CD8-positive, alpha-beta memory T cell (primary cell): ENCODE data around the gene EGFLAM. TPM values are rescaled to one million over a fixed set of nuclear protein-coding genes. Genes with fewer than 3 reads are reported as not detected.

Source experiments
- CTCF ChIA-PET: fragments of 350-600 bp; sonication (Branson Sonifier 250); formaldehyde crosslinking; loops from one replicate; lab custom pipeline; 2021; ENCODE audit warnings: antibody characterized with exemption; lab: Charles Lee
- POLR2A ChIA-PET: fragments of 350-600 bp; sonication (Branson Sonifier 250); formaldehyde crosslinking; loops from one replicate; lab custom pipeline; 2021; ENCODE audit warnings: antibody characterized with exemption; lab: Charles Lee
- DNase-seq, 5 donors: peaks; one replicate each; pipeline versions ENCODE4 v3.0.0 to v3.0.0-alpha.2; 2020 to 2022; ENCODE audit warnings: mixed read lengths in 1 of 5
- H3K27ac ChIP-seq: one replicate; pipeline ENCODE4 v1.7.0; 2013; ENCODE audit warnings: low read depth, mild to moderate bottlenecking, low read length, moderate library complexity
- H3K27me3 ChIP-seq: 2 replicates; pipeline ENCODE4 v1.7.0; 2013; ENCODE audit warnings: low read length, mild to moderate bottlenecking; ENCODE audit not compliant: insufficient read depth, poor library complexity, severe bottlenecking
- H3K36me3 ChIP-seq: 2 replicates; pipeline ENCODE4 v1.7.0; 2013; ENCODE audit warnings: mild to moderate bottlenecking, low read length, moderate library complexity; ENCODE audit not compliant: insufficient read depth
- H3K4me1 ChIP-seq: 2 replicates; pipeline ENCODE4 v1.7.0; 2013; ENCODE audit warnings: mild to moderate bottlenecking, low read length, moderate library complexity; ENCODE audit not compliant: insufficient read depth
- H3K4me3 ChIP-seq: 2 replicates; pipeline ENCODE4 v1.7.0; 2013; ENCODE audit warnings: mild to moderate bottlenecking, low read length
- H3K9me3 ChIP-seq: 2 replicates; pipeline ENCODE4 v1.7.0; 2013; ENCODE audit warnings: mild to moderate bottlenecking, low read length
- H3K27ac Mint-ChIP-seq, 8 donors: one replicate each; pipeline ENCODE4 v1.8.0; 2020 to 2021; ENCODE audit warnings: mixed read lengths in 8 of 8, mild to moderate bottlenecking in 6 of 8, inconsistent platforms in 3 of 8, moderate library complexity in 3 of 8
- H3K27me3 Mint-ChIP-seq, 2 donors: one replicate each; pipeline ENCODE4 v1.8.0; 2020 to 2021; ENCODE audit warnings: mixed read lengths in 2 of 2, mild to moderate bottlenecking in 1 of 2, moderate library complexity in 1 of 2
- H3K36me3 Mint-ChIP-seq, 3 donors: one replicate each; pipeline ENCODE4 v1.8.0; 2020 to 2021; ENCODE audit warnings: mixed read lengths in 3 of 3, inconsistent platforms in 1 of 3, mild to moderate bottlenecking in 1 of 3
- H3K4me1 Mint-ChIP-seq, 3 donors: one replicate each; pipeline ENCODE4 v1.8.0; 2020 to 2021; ENCODE audit warnings: mixed read lengths in 3 of 3, inconsistent platforms in 1 of 3, mild to moderate bottlenecking in 1 of 3
- H3K4me3 Mint-ChIP-seq, 7 donors: one replicate each; pipeline ENCODE4 v1.8.0; 2020 to 2021; ENCODE audit warnings: mixed read lengths in 7 of 7, mild to moderate bottlenecking in 6 of 7, moderate library complexity in 4 of 7, inconsistent platforms in 2 of 7
- H3K9me3 Mint-ChIP-seq, 5 donors: one replicate each; pipeline ENCODE4 v1.8.0; 2020 to 2022; ENCODE audit warnings: mixed read lengths in 5 of 5, mild to moderate bottlenecking in 3 of 5, moderate library complexity in 2 of 5, inconsistent platforms in 1 of 5
- polyA plus RNA-seq: library from polyadenylated mRNA; unstranded; fragments of 300-500 nt; fragmentation: Illumina TruSeq; gene quantifications from one replicate; pipeline ENCODE4 v1.2.3, GENCODE V29; 2021
- total RNA-seq, 2 experiments: library from RNA; stranded (reverse); gene quantifications; one replicate each; pipeline ENCODE4 v1.2.3, GENCODE V29; 2021

EGFLAM gene
- total and polyA plus RNA-seq, 3 experiments from 2014 or later: not detected

DNA sequence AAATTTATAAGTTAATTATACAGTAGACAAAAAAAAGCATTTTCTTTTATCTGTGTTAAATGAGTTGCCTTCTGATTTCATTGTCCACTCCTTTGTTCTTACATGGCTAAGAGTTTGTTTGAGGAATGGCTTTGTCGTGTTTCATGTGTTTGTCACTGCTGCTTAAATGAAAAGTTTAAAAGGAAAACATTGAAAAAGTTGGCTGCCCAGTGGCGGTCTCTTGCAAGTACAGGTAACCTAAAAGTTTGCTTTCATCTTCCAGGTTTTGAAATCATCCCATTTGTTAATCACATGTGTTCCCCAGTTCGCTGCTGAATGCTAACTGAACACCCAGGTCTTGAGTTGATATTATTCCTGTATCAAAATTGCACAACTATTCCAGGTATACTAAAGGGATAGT is 33.9 kb downstream of the EGFLAM start:
- H3K4me1 Mint-ChIP-seq: no peaks in the 10 kb centered on the region
- CTCF ChIA-PET: no interaction called here
- peaks cover 3 to 4% of the 10 kb centered on the region in 2 donors for H3K27me3 Mint-ChIP-seq
- no peak for DNase-seq
- no peak overlapping the region for H3K27ac Mint-ChIP-seq
- H3K27ac ChIP-seq: no peak overlapping the region
- H3K27me3 ChIP-seq: no peaks in the 10 kb centered on the region
- H3K36me3 Mint-ChIP-seq: no peaks in the 10 kb centered on the region
- POLR2A ChIA-PET: no interaction called here
- no peaks in the 10 kb centered on the region for H3K4me1 ChIP-seq
- H3K4me3 ChIP-seq: no peak overlapping the region
- H3K9me3 Mint-ChIP-seq: peaks cover 0 to 3% (median 2%) of the 10 kb centered on the region in 5 donors
- H3K4me3 Mint-ChIP-seq: no peak overlapping the region
- H3K9me3 ChIP-seq: no peaks in the 10 kb centered on the region
- H3K36me3 ChIP-seq: no peaks in the 10 kb centered on the region

- Histone ChIP-seq H3K4me3 (no peak overlapping the region), H3K36me3 (no peaks in the 10 kb centered on the region), H3K4me1 (no peaks in the 10 kb centered on the region), H3K27ac (no peak overlapping the region), H3K9me3 (no peaks in the 10 kb centered on the region), H3K27me3 (no peaks in the 10 kb centered on the region)
- H3K4me1 Mint-ChIP-seq: no peaks in the 10 kb centered on the region
- H3K27me3 Mint-ChIP-seq: peaks cover 0 to 4% of the 10 kb centered on the region in 2 donors
- H3K4me3 Mint-ChIP-seq: no peak overlapping the region
- ChIA-PET POLR2A (no interaction called here), CTCF (no interaction called here)
- DNase-seq: no peak
- peaks cover 0 to 5% (median 2%) of the 10 kb centered on the region in 5 donors for H3K9me3 Mint-ChIP-seq
- H3K36me3 Mint-ChIP-seq: no peaks in the 10 kb centered on the region
- no peak overlapping the region for H3K27ac Mint-ChIP-seq
Measured at GRCh38 chr5:38295751-38296150, 37.4 kb downstream of the EGFLAM start.

- no peak overlapping the region for H3K27ac Mint-ChIP-seq
- ChIA-PET POLR2A (no interaction called here), CTCF (no interaction called here)
- peaks cover 3 to 11% (median 5%) of the 10 kb centered on the region in 5 donors for H3K9me3 Mint-ChIP-seq
- peaks cover 0 to 4% of the 10 kb centered on the region in 2 donors for H3K27me3 Mint-ChIP-seq
- H3K36me3 Mint-ChIP-seq: no peaks in the 10 kb centered on the region
- H3K4me1 Mint-ChIP-seq: no peaks in the 10 kb centered on the region
- Histone ChIP-seq H3K27me3 (no peaks in the 10 kb centered on the region), H3K36me3 (no peaks in the 10 kb centered on the region), H3K4me3 (no peak overlapping the region), H3K9me3 (no peaks in the 10 kb centered on the region), H3K27ac (no peak overlapping the region), H3K4me1 (no peaks in the 10 kb centered on the region)
- H3K4me3 Mint-ChIP-seq: no peak overlapping the region
- no peak for DNase-seq
Measured at GRCh38 chr5:38297830-38298608, 39.7 kb downstream of the EGFLAM start.

- H3K36me3 Mint-ChIP-seq: no peaks in the 10 kb centered on the region
- peaks cover 6 to 18% (median 11%) of the 10 kb centered on the region in 5 donors for H3K9me3 Mint-ChIP-seq
- Histone ChIP-seq H3K36me3 (no peaks in the 10 kb centered on the region), H3K9me3 (no peaks in the 10 kb centered on the region), H3K4me3 (no peak overlapping the region), H3K27ac (no peak overlapping the region), H3K27me3 (no peaks in the 10 kb centered on the region), H3K4me1 (no peaks in the 10 kb centered on the region)
- no peak overlapping the region for H3K27ac Mint-ChIP-seq
- ChIA-PET POLR2A (no interaction called here), CTCF (no interaction called here)
- H3K4me3 Mint-ChIP-seq: no peak overlapping the region
- no peaks in the 10 kb centered on the region for H3K4me1 Mint-ChIP-seq
- no peak for DNase-seq
- peaks cover 0 to 4% of the 10 kb centered on the region in 2 donors for H3K27me3 Mint-ChIP-seq
Measured at GRCh38 chr5:38299585-38299984, 41.2 kb downstream of the EGFLAM start.

DNA sequence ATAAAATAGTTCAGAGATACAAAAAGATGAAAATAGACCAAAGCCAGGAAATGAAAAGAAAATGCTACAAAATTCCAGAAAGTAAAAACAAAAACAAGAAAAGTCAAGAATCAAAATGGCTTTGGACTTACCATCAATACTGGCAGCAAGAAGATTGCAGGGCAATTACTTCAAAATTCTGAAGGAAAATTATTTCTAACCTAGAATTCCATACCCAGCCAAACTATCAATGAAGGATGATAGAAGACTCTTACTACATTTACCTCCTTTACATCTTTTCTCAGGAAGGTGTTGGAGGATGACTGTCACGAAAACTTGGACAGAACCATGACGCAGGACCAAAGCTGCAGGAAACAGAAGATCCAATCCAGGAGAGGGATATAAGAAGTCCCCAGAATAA is 46.8 kb downstream of the EGFLAM start:
- Histone ChIP-seq H3K4me1 (no peaks in the 10 kb centered on the region), H3K36me3 (no peaks in the 10 kb centered on the region), H3K4me3 (no peak overlapping the region), H3K9me3 (no peaks in the 10 kb centered on the region), H3K27me3 (no peaks in the 10 kb centered on the region), H3K27ac (no peak overlapping the region)
- H3K27me3 Mint-ChIP-seq: peaks cover 0 to 2% of the 10 kb centered on the region in 2 donors
- no peaks in the 10 kb centered on the region for H3K36me3 Mint-ChIP-seq
- DNase-seq: no peak
- peaks cover 13 to 28% (median 17%) of the 10 kb centered on the region in 5 donors for H3K9me3 Mint-ChIP-seq
- ChIA-PET CTCF (no interaction called here), POLR2A (no interaction called here)
- no peak overlapping the region for H3K27ac Mint-ChIP-seq
- no peak overlapping the region for H3K4me3 Mint-ChIP-seq
- H3K4me1 Mint-ChIP-seq: no peaks in the 10 kb centered on the region

- Mint-ChIP-seq H3K27me3 (peaks cover 0 to 2% of the 10 kb centered on the region in 2 donors), H3K4me1 (no peaks in the 10 kb centered on the region), H3K36me3 (no peaks in the 10 kb centered on the region), H3K27ac (no peak overlapping the region), H3K4me3 (no peak overlapping the region), H3K9me3 (peaks cover 8 to 21% (median 15%) of the 10 kb centered on the region in 5 donors)
- H3K27ac ChIP-seq: no peak overlapping the region
- no peak for DNase-seq
- H3K36me3 ChIP-seq: no peaks in the 10 kb centered on the region
- ChIA-PET POLR2A (no interaction called here), CTCF (no interaction called here)
- no peaks in the 10 kb centered on the region for H3K4me1 ChIP-seq
- no peaks in the 10 kb centered on the region for H3K27me3 ChIP-seq
- H3K9me3 ChIP-seq: no peaks in the 10 kb centered on the region
- no peak overlapping the region for H3K4me3 ChIP-seq
Measured at GRCh38 chr5:38307845-38308244, 49.5 kb downstream of the EGFLAM start.

GRCh38 chr5:38316544-38317224 is 58.3 kb downstream of the EGFLAM start:
- H3K27me3 ChIP-seq: no peaks in the 10 kb centered on the region
- DNase-seq: no peak
- H3K9me3 Mint-ChIP-seq: peaks cover 0 to 4% (median 0%) of the 10 kb centered on the region in 5 donors
- H3K36me3 Mint-ChIP-seq: no peaks in the 10 kb centered on the region
- H3K36me3 ChIP-seq: no peaks in the 10 kb centered on the region
- H3K27ac ChIP-seq: no peak overlapping the region
- no peak overlapping the region for H3K4me3 Mint-ChIP-seq
- ChIA-PET CTCF (no interaction called here), POLR2A (no interaction called here)
- peaks cover 5 to 12% of the 10 kb centered on the region in 2 donors for H3K27me3 Mint-ChIP-seq
- no peaks in the 10 kb centered on the region for H3K9me3 ChIP-seq
- H3K4me3 ChIP-seq: no peak overlapping the region
- no peak overlapping the region for H3K27ac Mint-ChIP-seq
- H3K4me1 ChIP-seq: no peaks in the 10 kb centered on the region
- no peaks in the 10 kb centered on the region for H3K4me1 Mint-ChIP-seq

DNA sequence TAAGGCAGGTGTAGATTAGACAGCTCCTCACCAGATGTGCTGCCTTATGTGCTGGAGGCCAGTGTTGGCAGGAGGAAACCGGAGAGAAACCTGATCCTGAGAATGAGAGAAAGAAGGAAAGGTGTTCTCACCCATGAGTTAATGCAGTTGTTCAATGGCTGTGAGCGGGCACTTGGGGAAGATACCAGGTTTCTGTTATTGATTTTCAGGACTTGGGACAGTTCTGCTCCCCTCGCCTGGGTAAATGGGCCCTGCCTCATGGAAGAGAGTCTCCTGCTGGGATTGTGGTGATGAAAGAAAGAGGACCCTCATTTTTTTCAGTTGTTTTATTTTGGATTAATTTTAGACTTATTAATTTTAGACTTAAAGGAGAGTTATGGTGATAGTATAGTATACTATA is 59.5 kb downstream of the EGFLAM start:
- no peaks in the 10 kb centered on the region for H3K36me3 Mint-ChIP-seq
- no peaks in the 10 kb centered on the region for H3K4me1 ChIP-seq
- no peaks in the 10 kb centered on the region for H3K36me3 ChIP-seq
- H3K4me3 ChIP-seq: no peak overlapping the region
- H3K9me3 ChIP-seq: no peaks in the 10 kb centered on the region
- H3K4me3 Mint-ChIP-seq: no peak overlapping the region
- peaks cover 5 to 12% of the 10 kb centered on the region in 2 donors for H3K27me3 Mint-ChIP-seq
- no peak overlapping the region for H3K27ac Mint-ChIP-seq
- no peaks in the 10 kb centered on the region for H3K4me1 Mint-ChIP-seq
- no peak overlapping the region for H3K27ac ChIP-seq
- CTCF ChIA-PET: no interaction called here
- no peaks in the 10 kb centered on the region for H3K27me3 ChIP-seq
- DNase-seq: no peak
- peaks cover 0 to 4% (median 0%) of the 10 kb centered on the region in 5 donors for H3K9me3 Mint-ChIP-seq
- POLR2A ChIA-PET: no interaction called here
